GM19397 (cell line): Measurements from ENCODE around the gene LCP2.

Experiments used
- ATAC-seq: cut with Tn5 transposase; IDR thresholded peaks from one replicate; pipeline ENCODE4 v1.9.1; 2021; ENCODE audit warnings: mild to moderate bottlenecking, moderate library complexity; ENCODE audit not compliant: unreplicated experiment

Gene LCP2

DNA sequence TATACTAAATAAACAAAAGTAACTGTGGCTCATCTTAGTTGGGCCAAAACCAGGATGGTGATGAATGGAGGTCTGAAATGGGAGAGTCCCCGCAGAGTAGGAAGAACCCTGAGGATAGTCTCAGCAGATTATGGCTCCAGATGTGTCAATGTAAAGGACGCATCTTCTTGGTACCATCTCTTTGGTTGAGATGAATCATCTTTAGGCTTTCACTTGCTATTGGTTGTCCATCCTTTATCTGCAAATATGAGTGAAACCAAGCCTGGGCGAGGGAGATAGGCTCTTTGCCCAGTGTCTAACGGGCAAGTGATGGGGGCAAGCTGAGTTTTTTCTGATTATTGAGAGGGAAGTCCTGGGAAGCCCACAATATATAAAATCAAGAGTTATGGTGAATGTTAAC, 19.4 kb upstream of the LCP2 start:
- ATAC-seq: no peak

DNA sequence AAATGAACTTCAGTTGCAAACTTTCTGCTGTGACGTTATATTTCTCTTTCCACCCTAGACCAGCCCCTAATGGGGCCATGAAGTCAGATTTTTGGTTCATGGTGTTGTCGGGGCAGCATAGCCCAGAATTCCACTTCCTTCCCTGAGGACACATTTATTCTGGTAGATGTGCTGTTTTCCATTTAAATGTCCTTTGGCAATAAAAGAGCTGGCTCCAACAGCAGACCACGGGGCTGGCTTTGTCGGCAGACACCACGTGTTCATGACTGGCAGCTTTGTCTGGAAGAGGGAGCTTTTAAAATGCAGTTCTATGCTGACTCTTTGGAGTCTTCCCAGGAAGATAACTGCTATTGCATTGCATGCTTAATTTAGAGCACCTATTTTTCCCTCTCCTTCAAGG, 17.6 kb upstream of the LCP2 start:
- ATAC-seq: no peak

DNA sequence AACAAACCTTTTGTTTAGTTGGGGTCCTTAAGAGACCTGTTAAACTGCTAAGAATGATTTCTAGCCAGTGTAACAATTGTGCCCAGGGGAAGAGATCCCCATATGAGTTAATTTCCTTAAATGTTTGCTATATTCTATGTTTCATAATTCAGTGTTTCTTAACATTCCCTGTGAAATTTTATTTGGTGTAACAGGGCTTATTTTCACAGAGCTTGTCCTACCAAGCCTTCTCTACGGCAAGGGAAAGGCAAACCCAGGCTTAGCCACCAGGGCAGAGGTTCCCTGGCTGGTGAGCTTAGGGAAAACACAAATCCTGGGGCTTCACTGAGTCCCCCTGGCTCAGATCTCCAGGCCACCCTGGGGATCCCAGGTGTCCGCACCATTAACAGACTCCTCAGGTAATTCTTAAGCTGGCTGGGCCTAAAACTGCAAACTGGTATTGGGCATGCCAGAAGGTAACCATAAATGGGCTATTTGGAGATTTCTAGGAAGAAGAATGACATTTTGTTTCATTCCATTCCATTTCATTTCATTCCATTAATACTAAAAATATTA, 17.0 kb upstream of the LCP2 start:
- ATAC-seq: no peak

DNA sequence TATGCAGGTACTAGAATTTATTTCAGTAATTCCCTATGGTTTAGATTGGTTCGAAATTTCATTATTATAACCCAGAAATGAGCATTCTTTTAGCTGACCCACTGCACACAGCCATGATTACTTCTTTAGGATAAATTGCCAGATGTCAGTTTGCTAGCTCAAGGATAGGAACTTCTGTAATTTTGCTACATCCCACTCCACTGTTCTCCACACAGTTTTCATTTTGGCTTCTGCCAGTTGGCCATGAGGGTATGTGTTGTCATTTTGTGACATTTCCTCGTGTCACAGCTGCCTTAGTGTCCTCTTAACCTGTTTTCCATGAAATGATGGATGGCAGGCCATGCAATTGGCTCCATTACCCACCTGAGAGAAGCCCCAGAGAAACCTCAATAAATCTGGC, 16.2 kb upstream of the LCP2 start:
- no peak for ATAC-seq

DNA sequence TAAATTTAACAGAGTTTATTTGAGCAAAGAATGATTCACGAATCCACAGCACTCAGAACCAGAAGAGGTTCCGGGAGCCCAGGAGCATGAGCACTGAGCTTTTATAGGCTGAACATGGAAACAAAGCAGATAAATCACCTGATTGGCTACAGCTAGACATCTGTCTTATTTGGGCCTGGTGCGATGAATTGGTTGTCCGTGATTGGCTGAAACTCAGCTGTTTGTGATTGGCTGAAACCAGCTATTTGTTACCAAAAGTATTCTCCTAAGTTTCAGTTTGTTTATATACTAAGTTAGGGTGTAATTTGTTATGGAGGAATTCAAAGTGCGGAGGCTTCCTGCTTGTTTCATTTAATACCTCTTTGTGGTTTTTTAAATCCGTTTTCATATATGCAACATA, 15.8 kb upstream of the LCP2 start:
- no peak for ATAC-seq

DNA sequence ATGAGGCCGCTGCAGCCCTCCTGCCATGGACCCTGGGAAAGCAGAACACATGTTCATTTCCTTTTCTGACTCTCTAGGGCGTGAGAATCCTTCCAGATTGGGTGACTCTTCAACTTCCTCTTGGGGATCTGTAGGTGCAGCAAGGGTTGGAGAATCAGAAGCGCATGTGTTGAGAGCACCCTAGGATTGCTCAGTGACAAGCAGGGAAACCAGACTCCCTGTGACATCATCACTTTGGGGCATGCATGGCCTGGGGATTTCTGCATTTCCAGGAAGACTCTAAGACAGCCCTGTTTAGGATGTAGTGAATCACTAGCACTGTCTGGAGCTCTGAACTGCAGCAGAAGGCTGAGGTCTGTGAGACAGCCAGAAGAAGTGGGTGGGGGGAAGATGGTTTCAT, 15.1 kb upstream of the LCP2 start:
- no peak for ATAC-seq

DNA sequence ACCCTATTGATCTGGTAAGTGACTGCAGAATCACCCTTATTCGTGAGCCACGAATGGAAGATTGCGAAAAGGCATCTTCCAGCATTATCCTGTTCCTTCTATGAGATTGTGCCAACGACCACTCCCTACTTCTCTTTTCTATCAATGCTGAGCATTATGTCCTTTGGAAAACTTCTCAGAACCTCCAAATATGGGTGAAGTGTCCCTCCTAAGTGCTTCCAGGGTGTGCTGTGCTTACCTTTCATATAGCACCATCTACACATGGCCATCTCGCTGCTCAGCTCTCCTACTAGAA, 14.7 kb upstream of the LCP2 start:
- ATAC-seq: no peak

DNA sequence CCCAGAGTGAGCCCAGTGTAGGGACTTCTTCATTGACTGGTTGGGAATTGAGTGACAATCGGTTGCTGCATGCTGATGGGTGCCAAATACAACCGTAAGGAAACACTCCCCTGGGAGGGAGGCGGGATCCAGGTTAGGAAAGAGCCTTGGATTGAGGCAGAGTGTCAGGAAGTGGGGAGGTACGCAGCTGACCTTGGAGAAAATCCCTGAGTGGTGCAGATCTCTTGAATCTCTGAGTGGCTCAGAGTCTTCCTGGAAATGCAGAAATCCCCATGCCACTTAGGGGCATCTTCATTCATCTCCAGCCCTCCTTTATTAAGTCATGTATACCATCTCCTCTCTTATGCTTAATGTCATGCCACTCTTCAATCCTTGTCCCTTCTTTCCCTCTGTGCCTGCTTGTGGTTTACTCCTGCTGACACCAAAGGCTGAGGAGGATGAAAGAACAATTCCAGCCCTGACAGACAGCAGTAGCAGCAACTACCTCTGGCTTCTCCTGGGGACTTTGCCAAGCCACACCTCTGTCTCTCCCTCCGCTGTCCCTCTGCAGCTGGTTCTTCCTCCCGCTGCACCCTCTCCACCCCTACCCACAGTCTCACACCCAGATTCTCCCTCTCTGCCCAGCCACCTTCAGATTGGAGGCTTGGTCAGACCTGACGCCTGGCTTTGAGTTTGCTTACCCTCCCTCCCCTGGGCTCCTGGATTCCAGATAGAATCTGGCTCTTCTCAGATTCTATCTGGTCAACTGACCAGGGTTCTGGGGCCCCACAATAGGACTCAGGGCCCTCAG, 14.1 kb upstream of the LCP2 start:
- no peak for ATAC-seq

DNA sequence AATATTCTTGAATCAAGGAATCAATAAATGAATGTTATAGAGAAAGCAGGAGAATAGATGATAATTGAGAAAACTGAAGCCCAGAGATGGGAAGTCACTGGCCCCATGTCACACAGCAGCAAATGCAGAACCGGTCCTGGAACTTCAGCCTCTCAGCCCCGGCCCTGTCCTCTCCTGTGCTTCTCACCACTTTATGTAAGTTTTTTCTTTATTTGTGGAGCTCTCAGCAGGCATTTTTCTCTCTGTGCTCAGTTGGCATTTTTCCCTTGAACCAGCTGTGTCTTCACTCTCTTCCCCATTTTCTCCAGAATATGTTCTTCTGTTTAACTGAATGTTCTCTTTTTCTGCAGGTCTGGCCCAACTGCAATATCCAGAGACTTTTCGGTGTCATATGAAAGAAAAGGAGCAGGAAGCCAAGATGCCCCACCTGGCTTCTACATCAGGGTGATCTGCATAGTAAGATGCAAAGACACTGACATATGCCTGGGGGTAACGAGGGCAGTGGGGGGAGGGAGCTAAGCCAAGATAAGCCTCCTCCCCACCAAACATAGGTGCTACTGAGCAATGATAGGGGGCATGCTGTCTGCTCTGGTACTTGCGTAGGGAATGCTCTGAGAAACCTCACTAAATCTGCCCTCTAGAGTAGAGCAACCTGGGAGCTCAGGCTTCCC, 12.8 kb upstream of the LCP2 start:
- no peak for ATAC-seq

DNA sequence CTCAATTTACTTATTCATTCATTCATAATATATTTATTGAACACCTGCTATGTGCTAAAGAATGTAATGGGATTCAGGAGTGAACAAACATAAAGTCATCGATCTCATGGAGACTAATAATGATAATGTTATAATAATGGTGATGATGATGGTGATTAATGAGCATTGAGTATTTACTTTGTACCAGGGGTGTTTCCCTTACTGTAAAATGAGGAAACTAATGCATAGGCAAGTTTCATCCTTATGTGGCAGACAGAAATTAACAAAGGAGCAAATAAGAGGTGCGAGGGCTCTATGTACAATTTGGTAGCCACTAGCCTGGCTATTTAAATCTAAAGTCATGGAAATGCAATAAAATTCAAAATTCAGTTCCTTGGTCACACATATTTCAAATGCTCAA, 11.1 kb upstream of the LCP2 start:
- ATAC-seq: no peak

DNA sequence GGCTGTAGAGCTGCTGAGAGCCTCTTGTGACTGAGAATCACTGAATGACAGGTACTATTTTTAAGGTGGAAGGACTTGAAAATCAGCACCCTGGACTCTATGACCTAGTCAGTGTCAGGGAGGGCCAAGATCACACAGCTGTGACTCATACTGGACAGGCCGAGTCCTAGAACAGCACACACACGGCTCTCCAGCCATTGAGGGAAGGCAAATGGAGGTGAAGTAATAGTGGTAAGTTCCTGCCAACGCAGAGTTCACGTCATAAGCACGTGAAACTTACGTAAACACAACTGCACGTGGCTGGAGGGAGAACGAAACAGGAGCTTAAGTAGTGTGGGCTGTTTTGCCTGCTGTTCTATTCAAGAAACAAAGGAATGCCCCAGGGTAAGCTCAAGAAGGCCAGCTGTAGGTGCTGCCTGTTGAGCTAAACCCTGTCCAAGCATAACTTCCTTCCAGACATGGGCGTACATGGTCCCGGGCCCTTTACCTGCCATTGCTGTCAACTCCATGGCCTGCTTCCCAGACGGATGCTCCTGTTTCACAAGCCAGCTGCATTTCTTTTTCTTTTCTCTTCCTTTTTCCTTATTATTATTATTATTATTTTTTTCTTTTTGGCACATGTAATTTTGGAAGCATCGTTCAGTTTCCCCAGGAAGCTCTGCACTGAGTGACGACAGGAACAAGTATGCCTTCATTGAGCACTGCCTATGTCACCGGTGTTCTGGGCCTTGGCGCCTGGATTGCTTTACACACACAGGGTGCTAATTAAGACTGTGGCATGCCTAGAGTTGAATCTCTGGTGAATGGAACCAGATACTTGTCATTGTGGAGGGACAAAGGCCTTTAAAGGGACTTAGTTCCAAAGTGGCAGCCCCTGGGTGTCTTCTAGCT, 10.2 kb upstream of the LCP2 start:
- ATAC-seq: no peak

DNA sequence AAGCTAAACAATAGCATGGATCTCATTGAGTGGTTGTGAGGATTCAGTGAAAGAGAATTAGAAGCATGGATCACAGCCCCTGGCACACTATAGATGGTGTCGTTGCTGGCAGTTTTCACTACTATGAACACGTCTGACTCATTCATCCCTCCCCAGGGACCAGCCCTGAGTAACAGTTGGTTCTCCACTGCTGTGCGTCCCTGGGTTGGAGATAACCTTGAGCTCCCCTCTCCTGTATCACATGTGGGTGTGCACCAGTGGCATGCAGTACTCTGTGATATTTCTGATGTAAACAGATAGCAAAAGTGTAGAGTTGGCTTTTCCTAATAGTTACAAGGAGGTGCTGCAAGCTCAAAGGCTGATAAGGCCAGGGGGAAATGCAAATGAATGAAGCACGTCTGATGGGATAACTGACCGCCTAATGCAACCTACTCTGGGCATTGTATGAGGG, 8.8 kb upstream of the LCP2 start:
- ATAC-seq: no peak

DNA sequence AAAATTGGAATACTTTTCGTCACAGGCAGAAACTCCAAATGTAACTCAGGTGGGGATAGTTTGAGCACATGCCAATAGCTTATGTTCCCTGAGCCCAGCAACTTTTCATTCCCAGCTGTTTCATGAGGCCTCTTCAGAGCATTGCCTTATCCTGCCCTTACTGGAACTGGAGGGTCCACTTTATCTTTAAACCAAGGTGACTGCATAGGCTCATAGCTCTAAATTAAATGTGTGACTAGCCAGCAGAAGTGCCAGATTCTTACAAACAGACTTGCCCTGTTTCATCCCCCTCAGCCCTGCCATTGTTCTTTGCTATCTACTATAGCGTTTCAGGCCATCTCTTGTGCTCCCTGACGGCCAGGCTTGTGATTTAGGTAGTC, 8.1 kb upstream of the LCP2 start:
- ATAC-seq: no peak

DNA sequence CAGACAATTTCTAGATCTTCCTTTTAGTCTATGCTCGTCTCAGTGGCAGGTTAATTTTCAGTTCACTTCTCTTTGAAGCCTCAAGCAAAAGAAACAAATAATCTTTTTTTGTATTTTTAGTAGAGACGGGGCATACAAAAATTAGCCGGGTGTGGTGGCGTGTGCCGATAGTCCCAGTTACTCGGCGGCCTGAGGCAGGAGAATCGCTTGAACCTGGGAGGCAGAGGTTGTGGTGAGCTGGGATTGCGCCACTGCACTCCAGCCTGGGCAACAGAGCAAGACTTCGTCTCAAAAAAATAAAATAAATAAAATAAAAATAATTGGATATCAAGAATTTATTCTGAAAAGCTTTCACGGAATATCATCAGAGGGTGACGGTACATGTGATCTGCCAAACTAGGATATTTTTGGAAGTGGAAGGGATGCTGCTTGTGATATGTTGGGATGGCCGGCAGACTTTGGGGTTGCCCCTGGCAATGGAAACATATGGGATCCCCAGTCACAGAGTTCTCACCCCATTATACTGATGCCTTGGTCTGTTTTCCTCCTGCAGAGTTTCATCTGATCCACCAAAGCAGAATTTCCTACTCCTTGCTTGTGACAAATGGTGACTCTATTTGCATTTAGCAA, 7.6 kb upstream of the LCP2 start:
- no peak for ATAC-seq

DNA sequence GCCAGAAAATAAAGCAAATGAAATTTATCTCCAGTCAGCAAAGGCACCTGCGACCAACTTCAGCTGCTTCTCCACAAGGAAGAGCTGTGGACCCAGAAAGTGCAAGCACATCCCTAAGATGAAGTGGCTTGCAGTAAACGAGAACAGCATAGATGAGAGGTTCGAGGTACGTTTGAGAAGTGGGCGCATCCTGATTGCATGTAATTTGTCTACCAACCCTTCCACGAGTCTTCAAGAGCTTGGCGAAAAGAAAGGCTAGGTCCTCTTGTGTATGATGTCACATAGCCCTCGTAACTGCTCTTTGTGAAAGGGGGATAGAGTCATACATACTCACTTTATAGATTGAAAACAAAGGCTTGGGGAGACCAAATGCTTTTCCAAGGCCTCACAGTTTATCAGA, 6.0 kb upstream of the LCP2 start:
- no peak for ATAC-seq

DNA sequence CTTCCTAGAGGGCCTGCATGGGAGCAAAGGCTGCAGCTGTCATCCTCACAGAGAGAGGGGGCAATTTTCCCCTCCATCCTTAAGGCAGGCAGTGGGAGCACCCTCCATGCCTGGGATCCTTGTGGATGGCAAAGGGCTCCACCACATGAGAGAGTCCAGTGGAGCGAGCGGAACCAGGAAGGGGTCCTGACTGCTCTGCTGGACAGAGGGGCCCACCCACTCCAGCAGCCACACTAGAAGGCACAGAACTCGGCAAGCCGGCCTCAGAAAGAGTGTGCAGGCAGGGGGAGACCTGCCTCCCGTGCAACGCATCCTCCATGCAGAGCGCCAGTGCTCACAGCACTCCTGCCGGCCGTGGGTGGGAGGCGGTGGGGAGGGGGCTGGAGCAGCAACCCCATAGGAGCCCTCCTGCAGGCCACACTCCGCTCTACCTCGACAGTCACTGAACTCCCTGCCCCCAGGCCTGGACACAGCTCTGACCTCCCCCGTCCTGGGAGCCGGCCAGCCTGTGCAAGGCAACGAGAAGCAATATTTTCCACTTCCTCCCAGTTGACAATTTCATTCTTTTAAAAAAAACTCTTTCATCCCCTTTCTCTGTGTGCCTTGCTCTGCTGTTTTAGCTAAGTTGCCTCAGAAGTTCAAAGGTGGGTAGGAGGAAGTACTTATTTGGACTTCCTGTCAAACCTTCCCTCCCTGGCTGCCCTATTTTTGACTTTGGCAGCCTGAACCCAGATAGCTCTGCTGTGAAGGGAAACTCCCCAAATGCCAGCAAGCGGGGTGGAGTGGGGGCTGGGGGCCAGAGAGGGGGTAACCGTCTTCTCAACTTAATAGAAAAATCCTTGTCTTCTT, 5.3 kb upstream of the LCP2 start:
- ATAC-seq: peak; percentile 71

DNA sequence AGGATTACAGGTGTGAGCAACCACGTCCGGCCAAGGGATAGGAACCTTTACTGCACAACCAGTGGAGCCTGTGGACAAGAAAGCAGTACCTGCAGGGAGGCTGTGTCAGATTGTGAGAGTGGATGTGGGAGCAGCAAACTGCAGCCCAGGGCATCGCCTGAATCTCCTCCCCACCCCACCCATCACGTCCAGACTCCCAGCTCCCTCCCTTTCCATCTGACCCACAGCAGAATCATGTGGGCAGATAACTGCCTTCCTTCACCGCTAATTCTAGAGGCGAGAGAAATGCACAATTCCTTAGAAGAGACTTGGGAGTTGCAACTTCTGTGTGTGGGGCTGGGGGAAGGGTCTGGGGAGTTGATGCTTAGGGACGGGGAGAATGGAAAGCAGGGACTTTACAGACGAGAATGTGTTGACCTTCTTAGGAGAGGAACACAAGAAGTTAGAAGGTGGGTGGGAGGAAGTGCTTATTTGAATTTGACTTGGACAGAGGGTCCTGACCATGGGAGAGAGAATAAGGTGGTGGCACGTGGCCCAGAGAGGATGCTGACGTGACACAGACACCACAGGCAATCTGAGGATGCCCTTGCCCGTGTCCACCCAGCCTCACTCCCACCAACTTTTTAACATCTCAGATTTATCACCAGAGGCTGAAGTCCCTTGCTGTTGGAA, 4.5 kb upstream of the LCP2 start:
- ATAC-seq: no peak

DNA sequence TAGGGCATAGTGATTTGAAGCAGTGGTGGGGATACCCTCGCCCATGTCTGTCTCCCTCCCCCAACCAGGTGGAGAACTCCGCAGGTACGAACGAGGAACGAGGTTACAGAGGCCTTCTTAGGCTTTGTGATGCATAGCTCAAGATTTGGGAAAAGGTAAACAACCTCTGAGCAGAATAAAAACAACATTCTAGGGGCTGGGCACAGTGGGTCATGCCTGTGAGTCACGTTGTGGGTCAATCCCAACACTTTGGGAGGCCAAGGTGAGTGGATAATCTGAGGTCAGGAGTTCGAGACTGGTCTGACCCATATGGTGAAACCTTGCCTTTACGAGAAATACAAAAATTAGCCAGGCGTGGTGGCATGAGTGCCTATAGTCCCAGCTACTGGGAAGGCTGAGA, 3.6 kb upstream of the LCP2 start:
- ATAC-seq: no peak

DNA sequence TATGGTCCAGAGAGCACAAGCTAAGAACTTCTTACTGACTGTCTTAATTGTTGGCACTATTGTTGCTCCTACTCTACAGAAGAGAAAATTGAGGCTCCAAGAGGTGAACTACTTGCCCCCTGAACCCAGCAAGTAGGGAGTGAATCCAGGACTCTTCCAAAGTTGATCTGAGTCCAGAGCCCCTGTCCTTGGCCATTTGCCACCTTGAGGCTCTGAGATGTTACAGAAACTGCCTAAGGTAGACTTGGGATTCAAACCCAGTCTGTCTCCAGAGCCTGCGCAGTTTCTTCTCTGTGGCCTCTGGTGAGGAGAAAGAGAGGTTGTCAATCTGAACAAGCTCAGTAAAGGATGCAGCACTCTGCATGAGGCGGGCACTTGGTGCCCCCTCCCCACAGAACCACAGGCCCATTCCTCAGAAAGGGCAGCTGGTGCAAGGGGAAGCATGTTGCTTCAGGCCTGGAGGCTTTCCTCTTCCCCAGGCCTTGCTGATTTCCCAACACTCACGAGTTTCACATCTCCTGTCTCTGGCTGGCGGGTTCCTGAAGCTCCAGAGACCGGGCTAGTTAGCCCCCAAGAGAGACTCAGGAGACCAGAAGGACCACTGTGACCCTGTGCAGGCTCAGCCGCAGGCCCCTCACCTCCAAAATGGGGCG, 2.9 kb upstream of the LCP2 start:
- ATAC-seq: no peak
